GM23338 (cell line): ENCODE results near the gene ZNF385B. TPM values are rescaled to one million over a fixed set of nuclear protein-coding genes. Genes with fewer than 3 reads are reported as not detected.

ENCODE experiments used
- ATAC-seq: fragments of 200-7000 bp; cut with Tn5 transposase; 3 replicates; pipeline ENCODE4 v1.9.1; 2020
- DNase-seq: peaks from one replicate; pipeline ENCODE4 v3.0.0-alpha.2; 2015; ENCODE audit warnings: low spot score
- H2AFZ ChIP-seq: fragments of 200-600 bp; sonication (generic); 2 replicates; pipeline ENCODE4 v1.8.0; 2016; ENCODE audit warnings: antibody characterized with exemption, mild to moderate bottlenecking, moderate library complexity
- H3F3A ChIP-seq: fragments of 200-600 bp; sonication (generic); replicated peaks from 2 replicates; pipeline ENCODE4 v1.8.0; 2017; ENCODE audit warnings: antibody characterized with exemption, mixed run types, low read depth
- H3K27ac ChIP-seq: fragments of 200-600 bp; sonication (generic); 2 replicates; pipeline ENCODE4 v1.6.1; 2016; ENCODE audit warnings: low read depth
- H3K27me3 ChIP-seq: fragments of 200-600 bp; sonication (generic); 2 replicates; pipeline ENCODE4 v1.8.0; 2016; ENCODE audit warnings: mild to moderate bottlenecking, mixed run types, moderate library complexity; ENCODE audit not compliant: insufficient read depth
- H3K36me3 ChIP-seq: fragments of 200-600 bp; sonication (generic); 2 replicates; pipeline ENCODE4 v1.8.0; 2016; ENCODE audit warnings: mild to moderate bottlenecking; ENCODE audit not compliant: insufficient read depth
- H3K4me1 ChIP-seq: fragments of 200-600 bp; sonication (generic); 2 replicates; pipeline ENCODE4 v1.8.0; 2016; ENCODE audit warnings: mild to moderate bottlenecking, moderate library complexity; ENCODE audit not compliant: insufficient read depth
- H3K4me2 ChIP-seq: fragments of 200-600 bp; sonication (generic); 2 replicates; pipeline ENCODE4 v1.7.1; 2017; ENCODE audit warnings: mixed run types
- H3K4me3 ChIP-seq: fragments of 200-600 bp; sonication (generic); 2 replicates; pipeline ENCODE4 v1.6.1; 2016; ENCODE audit warnings: mixed run types
- H3K79me2 ChIP-seq: fragments of 200-600 bp; sonication (generic); replicated peaks from 2 replicates; pipeline ENCODE4 v1.8.0; 2017; ENCODE audit warnings: mild to moderate bottlenecking; ENCODE audit not compliant: insufficient read depth
- H3K9me2 ChIP-seq: fragments of 200-600 bp; sonication (generic); 2 replicates; pipeline ENCODE4 v1.8.0; 2017; ENCODE audit not compliant: insufficient read depth
- H4K20me1 ChIP-seq: fragments of 200-600 bp; sonication (generic); replicated peaks from 2 replicates; pipeline ENCODE4 v1.8.0; 2017; ENCODE audit warnings: mild to moderate bottlenecking; ENCODE audit not compliant: insufficient read depth
- H3K27ac Mint-ChIP-seq: 2 replicates; pipeline ENCODE4 v1.8.0; 2020; ENCODE audit warnings: inconsistent platforms, mild to moderate bottlenecking, moderate library complexity, mixed read lengths
- H3K27me3 Mint-ChIP-seq: 3 replicates; pipeline ENCODE4 v1.8.0; 2022; ENCODE audit warnings: low read depth, mild to moderate bottlenecking, moderate library complexity, mixed read lengths, inconsistent platforms; ENCODE audit not compliant: insufficient read depth, poor library complexity
- H3K36me3 Mint-ChIP-seq: 3 replicates; pipeline ENCODE4 v1.8.0; 2021; ENCODE audit warnings: low read depth, mild to moderate bottlenecking, inconsistent platforms, moderate library complexity, mixed read lengths
- H3K4me1 Mint-ChIP-seq: 3 replicates; pipeline ENCODE4 v1.8.0; 2020; ENCODE audit warnings: mild to moderate bottlenecking, inconsistent platforms, mixed read lengths
- H3K4me3 Mint-ChIP-seq: 3 replicates; pipeline ENCODE4 v1.8.0; 2021; ENCODE audit warnings: moderate library complexity, mild to moderate bottlenecking, inconsistent platforms, mixed read lengths
- H3K9me3 Mint-ChIP-seq: 3 replicates; pipeline ENCODE4 v1.8.0; 2020; ENCODE audit warnings: moderate library complexity, mild to moderate bottlenecking, inconsistent platforms, mixed read lengths
- CREB1 ChIP-seq: fragments of 250-450 bp; sonication (Bioruptor Pico); IDR thresholded peaks from 2 replicates; pipeline ENCODE4 v1.5.0; 2020; ENCODE audit warnings: low read depth, mild to moderate bottlenecking, moderate library complexity
- EZH2 ChIP-seq: fragments of 200-600 bp; sonication (generic); IDR thresholded peaks from one replicate; pipeline ENCODE4 v1.8.0; 2017; ENCODE audit warnings: antibody characterized with exemption, mild to moderate bottlenecking, low read depth; ENCODE audit not compliant: unreplicated experiment
- EZH2phosphoT487 ChIP-seq: fragments of 200-600 bp; sonication (generic); IDR thresholded peaks from one replicate; pipeline ENCODE4 v1.8.1; 2018; ENCODE audit warnings: antibody characterized with exemption; ENCODE audit not compliant: unreplicated experiment
- JUNB ChIP-seq: IDR thresholded peaks from one replicate; pipeline ENCODE4 v1.6.1; 2016; ENCODE audit warnings: antibody characterized with exemption; ENCODE audit not compliant: unreplicated experiment
- NANOG ChIP-seq: IDR thresholded peaks from 2 replicates; pipeline ENCODE4 v1.6.1; 2016; ENCODE audit warnings: antibody characterized with exemption, borderline replicate concordance
- POLR2AphosphoS5 ChIP-seq: IDR thresholded peaks from 2 replicates; pipeline ENCODE4 v1.6.1; 2016; ENCODE audit warnings: antibody characterized with exemption, low read depth
- STAT1 ChIP-seq: IDR thresholded peaks from one replicate; pipeline ENCODE4 v1.6.1; 2016; ENCODE audit warnings: antibody characterized with exemption; ENCODE audit not compliant: unreplicated experiment
- ZNF114 ChIP-seq: fragments of 250-450 bp; sonication (Bioruptor Pico); IDR thresholded peaks from 2 replicates; pipeline ENCODE4 v1.5.0; 2020; ENCODE audit warnings: mild to moderate bottlenecking, moderate library complexity
- ZNF331 ChIP-seq: fragments of 250-450 bp; sonication (Bioruptor Pico); IDR thresholded peaks from 2 replicates; pipeline ENCODE4 v1.5.0; 2020; ENCODE audit warnings: low read depth, mild to moderate bottlenecking, moderate library complexity
- polyA plus RNA-seq: library from polyadenylated mRNA; unstranded; fragments of >200 nt; fragmentation: Nextera tagmentation; extraction: Ambion mirVana; gene quantifications from 2 replicates; pipeline ENCODE4 v1.2.1, GENCODE V29; 2016
- total RNA-seq: library from RNA; depleted of rRNA; stranded (reverse); fragments of >200 nt; shearing (Covaris generic); gene quantifications from 2 replicates; pipeline ENCODE4 v1.2.3, GENCODE V29; 2014
- TF ChIP-seq, protein P1 (sequence below): fragments of 250-450 bp; sonication (Bioruptor Pico); IDR thresholded peaks from 2 replicates; pipeline ENCODE4 v1.5.0; 2020; ENCODE audit warnings: mild to moderate bottlenecking, moderate library complexity
- TF ChIP-seq, protein P2 (sequence below), 2 experiments: fragments of 200-600 bp in 1 of 2; sonication (generic) in 1 of 2; conservative IDR thresholded peaks; 2 replicates each; pipeline versions ENCODE4 v1.5.1 to v1.6.1; 2016 to 2017; ENCODE audit warnings: antibody characterized with exemption in 2 of 2, low read depth in 2 of 2, mild to moderate bottlenecking in 2 of 2, moderate library complexity in 1 of 2
- TF ChIP-seq, protein P3 (sequence below): IDR thresholded peaks from 2 replicates; pipeline ENCODE4 v1.6.1; 2016; ENCODE audit warnings: antibody characterized with exemption
- TF ChIP-seq, protein P4 (sequence below): IDR thresholded peaks from one replicate; pipeline ENCODE4 v1.6.1; 2018; ENCODE audit warnings: antibody characterized with exemption; ENCODE audit not compliant: unreplicated experiment

Gene ZNF385B
- total and polyA plus RNA-seq, 2 experiments from 2014 or later = 1.5 to 4.6 TPM

DNA sequence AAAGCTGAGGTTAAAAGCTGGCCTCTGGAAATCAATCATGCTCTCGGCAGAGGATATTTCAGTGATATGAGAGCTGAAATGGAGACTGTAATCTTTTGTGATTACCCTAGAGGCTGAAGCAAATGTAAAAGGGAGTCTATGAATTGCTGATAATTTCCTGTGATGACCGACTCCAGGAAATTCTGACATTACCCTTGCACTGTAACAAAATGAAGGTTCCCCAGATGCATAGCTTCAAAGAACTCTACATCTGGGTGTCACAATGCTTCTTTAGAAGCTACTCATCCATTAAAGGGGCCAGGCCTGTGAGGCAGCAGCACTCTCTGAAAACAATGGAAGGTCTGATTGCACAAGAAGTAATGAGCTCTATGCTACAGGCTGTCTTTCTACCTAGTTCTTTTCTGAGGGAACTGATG is 328.5 kb downstream of the ZNF385B start:
- TF ChIP-seq STAT1 = no peak
- TF ChIP-seq JUNB = no peak
- TF ChIP-seq, protein P1, sequence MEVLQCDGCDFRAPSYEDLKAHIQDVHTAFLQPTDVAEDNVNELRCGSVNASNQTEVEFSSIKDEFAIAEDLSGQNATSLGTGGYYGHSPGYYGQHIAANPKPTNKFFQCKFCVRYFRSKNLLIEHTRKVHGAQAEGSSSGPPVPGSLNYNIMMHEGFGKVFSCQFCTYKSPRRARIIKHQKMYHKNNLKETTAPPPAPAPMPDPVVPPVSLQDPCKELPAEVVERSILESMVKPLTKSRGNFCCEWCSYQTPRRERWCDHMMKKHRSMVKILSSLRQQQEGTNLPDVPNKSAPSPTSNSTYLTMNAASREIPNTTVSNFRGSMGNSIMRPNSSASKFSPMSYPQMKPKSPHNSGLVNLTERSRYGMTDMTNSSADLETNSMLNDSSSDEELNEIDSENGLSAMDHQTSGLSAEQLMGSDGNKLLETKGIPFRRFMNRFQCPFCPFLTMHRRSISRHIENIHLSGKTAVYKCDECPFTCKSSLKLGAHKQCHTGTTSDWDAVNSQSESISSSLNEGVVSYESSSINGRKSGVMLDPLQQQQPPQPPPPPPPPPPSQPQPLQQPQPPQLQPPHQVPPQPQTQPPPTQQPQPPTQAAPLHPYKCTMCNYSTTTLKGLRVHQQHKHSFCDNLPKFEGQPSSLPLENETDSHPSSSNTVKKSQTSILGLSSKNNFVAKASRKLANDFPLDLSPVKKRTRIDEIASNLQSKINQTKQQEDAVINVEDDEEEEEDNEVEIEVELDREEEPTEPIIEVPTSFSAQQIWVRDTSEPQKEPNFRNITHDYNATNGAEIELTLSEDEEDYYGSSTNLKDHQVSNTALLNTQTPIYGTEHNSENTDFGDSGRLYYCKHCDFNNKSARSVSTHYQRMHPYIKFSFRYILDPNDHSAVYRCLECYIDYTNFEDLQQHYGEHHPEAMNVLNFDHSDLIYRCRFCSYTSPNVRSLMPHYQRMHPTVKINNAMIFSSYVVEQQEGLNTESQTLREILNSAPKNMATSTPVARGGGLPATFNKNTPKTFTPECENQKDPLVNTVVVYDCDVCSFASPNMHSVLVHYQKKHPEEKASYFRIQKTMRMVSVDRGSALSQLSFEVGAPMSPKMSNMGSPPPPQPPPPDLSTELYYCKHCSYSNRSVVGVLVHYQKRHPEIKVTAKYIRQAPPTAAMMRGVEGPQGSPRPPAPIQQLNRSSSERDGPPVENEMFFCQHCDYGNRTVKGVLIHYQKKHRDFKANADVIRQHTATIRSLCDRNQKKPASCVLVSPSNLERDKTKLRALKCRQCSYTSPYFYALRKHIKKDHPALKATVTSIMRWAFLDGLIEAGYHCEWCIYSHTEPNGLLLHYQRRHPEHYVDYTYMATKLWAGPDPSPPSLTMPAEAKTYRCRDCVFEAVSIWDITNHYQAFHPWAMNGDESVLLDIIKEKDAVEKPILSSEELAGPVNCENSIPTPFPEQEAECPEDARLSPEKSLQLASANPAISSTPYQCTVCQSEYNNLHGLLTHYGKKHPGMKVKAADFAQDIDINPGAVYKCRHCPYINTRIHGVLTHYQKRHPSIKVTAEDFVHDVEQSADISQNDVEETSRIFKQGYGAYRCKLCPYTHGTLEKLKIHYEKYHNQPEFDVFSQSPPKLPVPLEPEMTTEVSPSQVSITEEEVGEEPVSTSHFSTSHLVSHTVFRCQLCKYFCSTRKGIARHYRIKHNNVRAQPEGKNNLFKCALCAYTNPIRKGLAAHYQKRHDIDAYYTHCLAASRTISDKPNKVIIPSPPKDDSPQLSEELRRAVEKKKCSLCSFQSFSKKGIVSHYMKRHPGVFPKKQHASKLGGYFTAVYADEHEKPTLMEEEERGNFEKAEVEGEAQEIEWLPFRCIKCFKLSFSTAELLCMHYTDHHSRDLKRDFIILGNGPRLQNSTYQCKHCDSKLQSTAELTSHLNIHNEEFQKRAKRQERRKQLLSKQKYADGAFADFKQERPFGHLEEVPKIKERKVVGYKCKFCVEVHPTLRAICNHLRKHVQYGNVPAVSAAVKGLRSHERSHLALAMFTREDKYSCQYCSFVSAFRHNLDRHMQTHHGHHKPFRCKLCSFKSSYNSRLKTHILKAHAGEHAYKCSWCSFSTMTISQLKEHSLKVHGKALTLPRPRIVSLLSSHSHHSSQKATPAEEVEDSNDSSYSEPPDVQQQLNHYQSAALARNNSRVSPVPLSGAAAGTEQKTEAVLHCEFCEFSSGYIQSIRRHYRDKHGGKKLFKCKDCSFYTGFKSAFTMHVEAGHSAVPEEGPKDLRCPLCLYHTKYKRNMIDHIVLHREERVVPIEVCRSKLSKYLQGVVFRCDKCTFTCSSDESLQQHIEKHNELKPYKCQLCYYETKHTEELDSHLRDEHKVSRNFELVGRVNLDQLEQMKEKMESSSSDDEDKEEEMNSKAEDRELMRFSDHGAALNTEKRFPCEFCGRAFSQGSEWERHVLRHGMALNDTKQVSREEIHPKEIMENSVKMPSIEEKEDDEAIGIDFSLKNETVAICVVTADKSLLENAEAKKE = no peak
- TF ChIP-seq EZH2phosphoT487 = no peak
- no peak for TF ChIP-seq NANOG
- no peak for TF ChIP-seq EZH2
- no peak for TF ChIP-seq ZNF331 (CRISPR knock-in tag)
- TF ChIP-seq, protein P2, sequence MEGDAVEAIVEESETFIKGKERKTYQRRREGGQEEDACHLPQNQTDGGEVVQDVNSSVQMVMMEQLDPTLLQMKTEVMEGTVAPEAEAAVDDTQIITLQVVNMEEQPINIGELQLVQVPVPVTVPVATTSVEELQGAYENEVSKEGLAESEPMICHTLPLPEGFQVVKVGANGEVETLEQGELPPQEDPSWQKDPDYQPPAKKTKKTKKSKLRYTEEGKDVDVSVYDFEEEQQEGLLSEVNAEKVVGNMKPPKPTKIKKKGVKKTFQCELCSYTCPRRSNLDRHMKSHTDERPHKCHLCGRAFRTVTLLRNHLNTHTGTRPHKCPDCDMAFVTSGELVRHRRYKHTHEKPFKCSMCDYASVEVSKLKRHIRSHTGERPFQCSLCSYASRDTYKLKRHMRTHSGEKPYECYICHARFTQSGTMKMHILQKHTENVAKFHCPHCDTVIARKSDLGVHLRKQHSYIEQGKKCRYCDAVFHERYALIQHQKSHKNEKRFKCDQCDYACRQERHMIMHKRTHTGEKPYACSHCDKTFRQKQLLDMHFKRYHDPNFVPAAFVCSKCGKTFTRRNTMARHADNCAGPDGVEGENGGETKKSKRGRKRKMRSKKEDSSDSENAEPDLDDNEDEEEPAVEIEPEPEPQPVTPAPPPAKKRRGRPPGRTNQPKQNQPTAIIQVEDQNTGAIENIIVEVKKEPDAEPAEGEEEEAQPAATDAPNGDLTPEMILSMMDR (conservative IDR thresholded peaks at IDR 0.05; ENCODE audit: low read depth in 2 of 2) = no peak
- TF ChIP-seq CREB1 (CRISPR knock-in tag) = no peak
- TF ChIP-seq POLR2AphosphoS5 = no peak
- TF ChIP-seq, protein P3, sequence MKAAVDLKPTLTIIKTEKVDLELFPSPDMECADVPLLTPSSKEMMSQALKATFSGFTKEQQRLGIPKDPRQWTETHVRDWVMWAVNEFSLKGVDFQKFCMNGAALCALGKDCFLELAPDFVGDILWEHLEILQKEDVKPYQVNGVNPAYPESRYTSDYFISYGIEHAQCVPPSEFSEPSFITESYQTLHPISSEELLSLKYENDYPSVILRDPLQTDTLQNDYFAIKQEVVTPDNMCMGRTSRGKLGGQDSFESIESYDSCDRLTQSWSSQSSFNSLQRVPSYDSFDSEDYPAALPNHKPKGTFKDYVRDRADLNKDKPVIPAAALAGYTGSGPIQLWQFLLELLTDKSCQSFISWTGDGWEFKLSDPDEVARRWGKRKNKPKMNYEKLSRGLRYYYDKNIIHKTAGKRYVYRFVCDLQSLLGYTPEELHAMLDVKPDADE = no peak
- TF ChIP-seq ZNF114 (CRISPR knock-in tag) = no peak
- TF ChIP-seq, protein P4, sequence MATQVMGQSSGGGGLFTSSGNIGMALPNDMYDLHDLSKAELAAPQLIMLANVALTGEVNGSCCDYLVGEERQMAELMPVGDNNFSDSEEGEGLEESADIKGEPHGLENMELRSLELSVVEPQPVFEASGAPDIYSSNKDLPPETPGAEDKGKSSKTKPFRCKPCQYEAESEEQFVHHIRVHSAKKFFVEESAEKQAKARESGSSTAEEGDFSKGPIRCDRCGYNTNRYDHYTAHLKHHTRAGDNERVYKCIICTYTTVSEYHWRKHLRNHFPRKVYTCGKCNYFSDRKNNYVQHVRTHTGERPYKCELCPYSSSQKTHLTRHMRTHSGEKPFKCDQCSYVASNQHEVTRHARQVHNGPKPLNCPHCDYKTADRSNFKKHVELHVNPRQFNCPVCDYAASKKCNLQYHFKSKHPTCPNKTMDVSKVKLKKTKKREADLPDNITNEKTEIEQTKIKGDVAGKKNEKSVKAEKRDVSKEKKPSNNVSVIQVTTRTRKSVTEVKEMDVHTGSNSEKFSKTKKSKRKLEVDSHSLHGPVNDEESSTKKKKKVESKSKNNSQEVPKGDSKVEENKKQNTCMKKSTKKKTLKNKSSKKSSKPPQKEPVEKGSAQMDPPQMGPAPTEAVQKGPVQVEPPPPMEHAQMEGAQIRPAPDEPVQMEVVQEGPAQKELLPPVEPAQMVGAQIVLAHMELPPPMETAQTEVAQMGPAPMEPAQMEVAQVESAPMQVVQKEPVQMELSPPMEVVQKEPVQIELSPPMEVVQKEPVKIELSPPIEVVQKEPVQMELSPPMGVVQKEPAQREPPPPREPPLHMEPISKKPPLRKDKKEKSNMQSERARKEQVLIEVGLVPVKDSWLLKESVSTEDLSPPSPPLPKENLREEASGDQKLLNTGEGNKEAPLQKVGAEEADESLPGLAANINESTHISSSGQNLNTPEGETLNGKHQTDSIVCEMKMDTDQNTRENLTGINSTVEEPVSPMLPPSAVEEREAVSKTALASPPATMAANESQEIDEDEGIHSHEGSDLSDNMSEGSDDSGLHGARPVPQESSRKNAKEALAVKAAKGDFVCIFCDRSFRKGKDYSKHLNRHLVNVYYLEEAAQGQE = no peak
- Histone ChIP-seq H4K20me1 (no peaks in the 10 kb centered on the region), H2AFZ (peak overlapping the region; percentile 54), H3K4me1 (0 out of 2 replicates have a peak, but pooled peaks cover 5% of the 10 kb centered on the region), H3K27ac (no peak overlapping the region), H3K27me3 (no peaks in the 10 kb centered on the region), H3F3A (no peaks in the 10 kb centered on the region), H3K79me2 (no peaks in the 10 kb centered on the region), H3K4me2 (no peak overlapping the region), H3K4me3 (no peak overlapping the region), H3K36me3 (no peaks in the 10 kb centered on the region), H3K9me2 (no peaks in the 10 kb centered on the region)
- Mint-ChIP-seq H3K27me3 (peaks cover 2% of the 10 kb centered on the region), H3K4me3 (no peak overlapping the region), H3K36me3 (no peaks in the 10 kb centered on the region), H3K27ac (no peak overlapping the region; the same call in 1 of the 2 replicates), H3K9me3 (no peaks in the 10 kb centered on the region), H3K4me1 (peaks cover 10% of the 10 kb centered on the region; the same call in 2 of the 3 replicates)
- peak; percentile 24 for DNase-seq
- peak; percentile 66; the same call in 2 of the 3 replicates for ATAC-seq
